Stromal cell of bone marrow (primary cell): ENCODE results near the gene UXT.
"Not testable (repeated sequence)": the region's sequence is repeated elsewhere in the genome, so short reads cannot be mapped to it uniquely, and the experiment has no call there.

Experiments
- DNase-seq: peaks from one replicate; pipeline ENCODE4 v3.0.0-alpha.2; 2012; ENCODE audit warnings: low read depth

Gene UXT, protein sequence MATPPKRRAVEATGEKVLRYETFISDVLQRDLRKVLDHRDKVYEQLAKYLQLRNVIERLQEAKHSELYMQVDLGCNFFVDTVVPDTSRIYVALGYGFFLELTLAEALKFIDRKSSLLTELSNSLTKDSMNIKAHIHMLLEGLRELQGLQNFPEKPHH

DNA sequence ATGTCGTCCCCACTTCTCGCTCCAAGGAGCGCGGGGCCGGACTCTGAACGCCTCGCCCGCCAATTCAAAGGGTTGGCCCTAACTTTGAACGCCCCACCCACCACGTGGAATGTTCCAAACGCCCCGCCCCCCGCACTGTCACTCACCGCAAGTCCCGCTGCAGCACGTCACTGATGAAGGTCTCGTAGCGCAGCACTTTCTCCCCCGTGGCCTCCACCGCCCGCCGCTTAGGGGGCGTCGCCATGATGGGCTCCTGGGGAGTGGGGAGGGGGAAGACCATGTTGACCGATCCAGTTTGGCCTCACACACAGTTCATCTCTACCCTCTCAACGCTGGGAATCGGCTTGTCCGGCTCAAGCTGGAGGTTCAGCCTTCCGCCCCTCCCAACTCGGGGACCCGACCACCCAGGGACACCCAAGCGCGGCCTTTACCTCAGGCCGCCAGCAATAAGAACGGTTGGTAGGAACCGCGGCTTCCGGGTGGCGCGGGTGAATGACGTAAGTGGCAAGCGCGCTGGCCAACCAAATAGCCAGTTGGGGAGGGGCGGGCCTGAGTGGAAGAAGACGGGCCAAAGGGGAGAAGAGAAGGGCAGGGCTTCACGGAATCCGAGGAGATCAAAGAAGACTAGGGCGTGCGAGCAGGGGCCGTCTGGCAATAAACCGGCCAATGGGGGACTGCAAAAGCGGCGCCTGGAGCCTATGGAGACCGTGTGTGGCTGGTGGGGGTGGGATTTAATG lies at the start of gene UXT:
Gene UXT, minus strand, starts transcription at position 497 of the 737 bp plus-strand sequence. Its CDS starts 253 bp downstream, at position 244.
- peak; percentile 84 for DNase-seq

DNA sequence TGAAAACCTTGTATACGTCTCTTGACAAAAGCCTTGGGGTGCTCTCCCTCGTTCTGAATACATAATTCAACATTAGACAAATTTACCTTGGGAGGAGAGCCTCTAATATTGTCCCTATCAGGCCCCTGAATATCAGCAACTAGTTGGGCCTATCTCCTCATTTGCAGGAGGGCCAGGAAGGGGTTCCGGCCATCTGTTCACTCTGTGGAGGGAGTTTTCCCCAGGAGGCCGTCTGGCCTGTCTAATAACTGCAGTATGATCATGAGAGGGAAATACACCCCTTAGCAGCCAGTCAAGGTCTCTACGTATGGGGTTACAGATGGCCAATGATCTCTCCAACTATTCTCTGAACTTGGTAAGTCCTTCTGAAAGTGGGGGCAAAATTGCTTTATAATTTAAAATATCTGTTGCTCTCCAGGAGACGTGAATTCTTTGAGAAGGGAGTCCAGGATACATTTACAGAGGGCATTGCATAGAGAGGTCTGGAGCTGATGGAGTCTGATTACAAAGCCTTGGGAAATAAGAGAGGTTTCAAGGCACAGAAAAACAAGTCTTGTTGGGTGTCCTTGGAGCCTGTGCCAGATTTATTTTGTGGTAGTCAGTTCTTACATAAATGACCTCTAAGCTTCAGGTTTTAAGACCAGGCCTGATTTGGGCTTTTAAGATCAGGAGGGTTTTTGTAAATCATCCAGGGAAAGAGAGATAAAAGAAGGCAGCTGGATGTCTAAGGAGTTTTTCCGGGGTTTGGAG lies 48.2 kb upstream of the UXT start:
- DNase-seq = no peak

DNA sequence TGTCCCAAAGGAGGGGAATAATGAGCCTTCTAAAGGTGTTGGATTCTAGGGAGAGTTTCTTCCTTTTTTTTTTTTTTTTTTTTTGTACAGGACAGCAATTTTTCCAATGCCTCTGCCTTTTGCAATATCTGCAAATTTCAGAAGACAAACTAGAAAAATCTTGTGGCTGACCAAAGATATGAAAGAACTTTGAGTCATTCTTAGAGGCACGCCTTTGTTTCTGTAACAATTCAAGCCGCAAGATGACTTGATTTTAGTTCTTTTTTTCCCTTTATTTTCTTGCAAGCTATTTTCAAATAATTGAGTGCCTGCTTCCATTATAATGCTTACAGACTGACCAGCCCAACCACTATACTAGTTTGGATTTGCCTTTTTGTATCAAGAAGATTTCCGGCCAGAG lies 47.6 kb upstream of the UXT start:
- DNase-seq = peak; percentile 56

DNA sequence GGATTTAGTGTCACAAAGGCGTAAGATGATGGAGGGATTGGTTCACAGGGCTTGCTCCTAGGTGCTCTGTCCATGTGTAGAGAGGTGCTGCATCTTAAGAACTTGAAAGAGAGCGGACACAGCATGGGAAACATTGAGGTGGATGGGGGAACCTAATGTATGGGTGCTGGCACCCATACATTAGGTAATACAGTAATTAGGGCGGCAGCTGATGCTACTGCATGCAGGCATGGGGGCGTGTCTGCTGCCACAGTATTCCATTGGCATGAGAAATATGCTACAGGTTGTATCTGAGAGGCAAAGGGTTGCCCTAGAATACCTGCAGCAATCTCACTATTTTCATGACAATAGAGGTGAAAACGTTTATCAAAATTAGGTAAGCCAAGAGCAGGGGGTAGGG lies 45.8 kb upstream of the UXT start:
- no peak for DNase-seq

DNA sequence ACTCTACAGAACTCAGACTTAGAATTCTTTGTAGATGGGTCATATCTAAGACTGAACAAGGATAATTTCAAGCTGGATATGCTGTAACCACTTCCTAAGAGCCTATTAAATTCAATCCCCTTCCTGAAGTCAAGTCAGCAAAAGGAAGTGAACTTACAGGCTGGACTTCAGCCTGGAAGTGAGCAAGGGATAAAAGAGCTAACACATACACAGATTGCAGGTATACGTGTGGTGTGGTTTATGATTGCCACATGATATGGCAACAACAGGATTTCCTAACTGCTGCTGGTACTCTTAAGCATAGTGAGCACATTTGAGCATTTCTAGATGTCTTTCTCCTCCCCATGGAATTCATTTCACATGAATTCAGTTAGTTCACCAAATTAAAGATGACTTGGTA lies 38.2 kb upstream of the UXT start:
- DNase-seq = no peak

DNA sequence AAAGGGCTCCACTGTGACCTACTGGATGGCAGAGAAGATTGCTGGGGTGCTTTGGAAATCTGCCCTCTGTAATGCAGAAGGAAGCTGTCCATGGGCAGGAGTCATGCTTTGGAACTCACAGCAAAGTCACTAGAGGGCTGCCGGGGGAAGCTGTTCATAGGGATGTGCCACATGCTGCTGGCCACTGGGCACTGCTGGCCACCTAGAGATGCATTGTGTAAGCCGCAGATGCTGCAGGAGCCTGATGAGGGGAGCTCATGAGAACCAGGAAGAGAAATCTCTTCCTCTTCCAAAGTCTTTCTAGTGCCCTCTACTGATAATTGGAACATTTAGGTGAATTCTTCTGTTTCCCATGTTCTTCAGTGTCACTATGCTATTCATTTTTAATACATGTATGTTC lies 31.2 kb upstream of the UXT start:
- no peak for DNase-seq

DNA sequence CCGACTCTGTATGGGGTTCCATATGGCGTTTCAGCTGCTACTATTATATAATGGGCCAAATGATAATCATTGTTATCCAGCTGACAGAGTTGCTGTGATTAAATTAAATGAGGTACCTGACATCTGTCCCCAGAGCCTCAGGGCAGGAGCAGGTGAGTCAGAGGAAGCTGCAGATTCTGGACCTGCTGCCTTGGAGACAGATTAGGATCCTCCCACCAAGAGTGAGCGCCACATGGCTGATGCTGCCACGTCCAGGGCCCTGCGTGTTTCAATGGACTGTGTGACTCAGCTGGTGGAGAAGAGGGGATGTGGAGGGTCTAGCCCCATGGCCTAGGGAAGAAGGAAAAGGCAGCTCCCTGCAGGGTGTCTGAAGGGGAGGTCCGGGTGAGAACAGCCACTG lies 28.3 kb upstream of the UXT start:
- DNase-seq = no peak

DNA sequence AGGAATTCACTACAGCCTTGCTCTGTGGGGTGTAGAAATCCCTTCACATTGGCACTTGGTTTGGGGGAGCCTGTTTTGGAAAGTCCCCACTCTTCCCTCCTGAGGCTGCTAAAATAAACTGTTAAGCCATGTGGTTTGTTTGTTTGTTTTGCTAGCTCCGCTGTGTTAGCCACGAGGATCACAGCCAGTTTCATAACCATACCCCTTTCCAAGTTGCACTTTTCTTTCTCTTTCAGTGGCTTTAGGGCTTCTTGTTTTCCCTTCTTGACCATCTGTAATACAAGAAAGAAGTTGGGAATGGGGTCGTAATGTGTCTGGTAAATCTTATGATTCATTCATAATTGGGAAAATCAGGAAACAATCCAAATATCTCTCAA lies 24.8 kb upstream of the UXT start:
- DNase-seq = no peak

DNA sequence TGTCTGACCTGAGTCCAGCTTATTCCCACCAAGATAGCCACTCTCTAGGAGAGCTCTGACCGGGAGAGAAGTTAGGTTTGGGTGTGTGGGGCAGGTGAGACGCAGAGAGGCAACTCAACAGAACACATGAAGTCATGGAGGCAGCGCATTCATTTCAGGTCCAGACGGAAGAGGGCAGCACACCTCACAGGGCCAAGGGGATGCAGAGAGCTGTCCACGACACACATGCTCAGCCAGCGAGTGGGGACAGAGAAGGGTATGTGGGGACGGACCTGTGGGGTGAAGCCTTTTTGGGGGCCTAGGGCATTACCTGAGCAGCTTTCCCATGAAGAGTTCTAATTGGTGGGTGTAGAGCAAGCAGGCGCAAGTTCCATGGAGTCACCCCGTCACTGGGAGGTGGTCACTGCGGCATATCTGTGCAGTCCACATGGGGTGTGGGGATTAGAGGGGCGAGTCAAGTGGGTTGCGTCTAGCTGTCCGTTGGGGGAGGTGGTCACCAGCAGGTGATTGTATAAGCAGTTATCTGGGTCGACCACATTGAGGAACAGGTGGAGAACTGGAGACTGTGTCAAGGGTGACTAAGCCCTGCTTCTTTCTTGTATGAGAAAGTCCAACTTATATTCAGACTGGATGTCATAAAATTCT lies 24.3 kb upstream of the UXT start:
- no peak for DNase-seq

DNA sequence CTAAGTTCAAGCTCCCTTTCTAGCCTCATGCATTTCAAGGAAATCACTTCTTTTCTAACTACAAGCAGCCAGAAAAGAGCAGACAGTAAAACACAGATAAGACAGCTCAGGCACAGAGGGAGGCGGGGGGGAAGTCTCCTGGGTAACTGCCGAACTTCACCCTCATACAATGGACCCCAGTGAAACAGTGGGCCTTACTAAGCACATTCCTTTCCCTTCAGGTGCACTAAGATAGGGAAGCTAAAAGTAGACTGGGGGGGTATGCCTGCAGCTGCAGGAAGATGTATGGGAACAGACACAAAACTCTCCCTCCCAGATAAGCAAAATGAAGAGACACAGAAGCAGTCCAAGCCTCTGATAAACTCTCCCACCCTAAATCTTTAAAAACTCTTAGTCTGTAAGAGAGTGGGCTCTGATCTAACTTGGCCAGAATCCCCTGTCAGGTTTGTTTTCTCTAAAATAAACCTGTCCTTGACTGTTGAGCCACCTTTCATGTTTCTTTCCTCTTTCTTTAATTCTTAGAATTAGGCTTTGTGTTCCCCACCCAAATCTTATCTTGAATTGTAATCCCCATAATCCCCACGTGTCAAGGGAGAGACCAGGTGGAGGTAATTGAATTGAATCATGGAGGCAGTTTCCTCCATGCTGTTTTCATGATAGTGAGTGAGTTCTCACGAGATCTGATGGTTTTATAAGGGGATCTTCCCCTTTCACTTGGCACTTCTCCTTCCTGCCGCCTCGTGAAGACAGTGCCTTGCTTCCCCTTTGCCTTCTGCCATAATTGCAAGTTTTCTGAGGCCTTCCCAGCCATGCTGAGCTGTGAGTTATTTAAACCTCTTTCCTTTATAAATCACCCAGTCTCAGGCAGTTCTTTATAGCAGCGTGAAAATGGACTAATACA lies 17.2 kb upstream of the UXT start:
- DNase-seq = not testable (repeated sequence)

DNA sequence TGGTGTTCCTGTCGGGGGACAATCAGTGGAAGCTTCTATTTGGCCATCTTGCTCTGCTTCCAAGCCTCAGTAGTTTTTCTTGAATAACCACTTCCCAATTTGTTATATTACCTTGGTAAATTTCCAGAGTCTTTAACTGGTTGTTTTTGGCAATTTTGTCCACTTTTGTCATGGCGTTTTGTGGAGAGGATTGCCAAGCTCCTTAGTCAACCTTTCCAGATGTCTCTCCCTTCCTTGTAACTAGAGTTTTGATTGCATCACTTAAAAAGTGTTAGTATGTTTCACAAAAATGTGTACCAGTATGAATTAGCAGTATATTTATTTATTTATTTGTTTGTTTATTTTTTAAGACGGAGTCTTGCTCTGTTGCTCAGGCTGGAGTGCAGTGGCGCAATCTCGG lies 15.8 kb upstream of the UXT start:
- no peak for DNase-seq

DNA sequence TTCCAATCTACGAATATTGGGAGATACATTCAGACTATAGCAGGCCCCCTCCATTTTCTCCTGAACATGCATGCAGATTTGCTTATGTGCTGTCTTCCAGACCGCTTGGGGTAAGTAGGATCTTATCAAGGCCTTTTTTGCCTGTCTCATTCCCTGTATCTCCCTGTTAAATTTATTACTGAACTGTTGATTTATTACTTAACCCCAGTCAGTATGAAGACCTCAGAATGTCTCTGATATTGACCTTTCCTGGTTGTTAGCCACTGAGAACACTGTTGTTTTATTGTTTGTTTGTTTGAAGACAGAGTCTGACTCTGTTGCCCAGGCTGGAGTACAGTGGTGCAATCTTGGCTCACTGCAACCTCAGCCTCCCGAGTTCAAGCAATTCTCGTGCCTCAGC lies 6.8 kb upstream of the UXT start:
- not testable (repeated sequence) for DNase-seq

DNA sequence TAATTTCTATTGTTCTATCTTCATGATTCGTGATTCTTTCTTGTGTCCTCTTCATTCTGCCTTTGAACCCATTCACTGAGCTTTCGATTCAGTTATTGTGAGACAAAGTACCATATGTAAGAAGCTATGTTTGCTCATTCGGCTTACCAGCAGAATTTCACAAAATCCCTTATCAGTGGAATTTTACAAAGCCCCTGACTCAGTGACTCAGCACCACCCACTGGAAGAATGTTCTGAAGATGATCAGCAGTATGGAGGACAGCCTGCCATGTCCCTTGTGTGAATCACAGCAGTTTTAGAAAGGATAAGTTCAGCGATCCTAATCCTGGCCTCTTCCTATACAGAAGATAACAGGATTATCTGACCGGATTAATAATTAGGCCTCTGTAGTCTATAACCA lies 5.8 kb upstream of the UXT start:
- DNase-seq = no peak

DNA sequence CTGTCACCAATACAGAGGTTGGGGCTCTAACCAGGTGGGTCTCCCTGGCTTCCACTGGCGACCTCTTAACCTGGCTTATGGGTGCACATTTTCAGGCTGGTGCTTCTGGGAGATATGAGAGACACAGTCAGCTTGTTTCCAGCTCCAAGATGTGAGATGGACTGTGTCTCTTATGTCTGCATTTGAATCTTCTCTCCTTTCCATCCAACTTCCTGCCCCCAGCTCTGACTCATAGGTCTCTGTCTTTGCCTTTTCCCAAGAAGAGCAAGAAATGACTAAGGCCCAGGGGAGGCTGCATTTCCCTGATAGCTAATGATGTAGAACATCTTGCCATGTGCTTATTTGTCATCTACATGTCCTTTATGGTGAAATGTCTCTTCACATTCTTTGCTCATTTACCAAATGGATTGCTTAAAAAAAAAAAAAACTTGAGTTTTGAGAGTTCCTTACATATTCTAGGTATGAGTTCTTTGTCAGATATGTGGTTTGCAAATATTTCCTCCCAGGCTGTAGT lies 3.2 kb upstream of the UXT start:
- peak; percentile 86 for DNase-seq

DNA sequence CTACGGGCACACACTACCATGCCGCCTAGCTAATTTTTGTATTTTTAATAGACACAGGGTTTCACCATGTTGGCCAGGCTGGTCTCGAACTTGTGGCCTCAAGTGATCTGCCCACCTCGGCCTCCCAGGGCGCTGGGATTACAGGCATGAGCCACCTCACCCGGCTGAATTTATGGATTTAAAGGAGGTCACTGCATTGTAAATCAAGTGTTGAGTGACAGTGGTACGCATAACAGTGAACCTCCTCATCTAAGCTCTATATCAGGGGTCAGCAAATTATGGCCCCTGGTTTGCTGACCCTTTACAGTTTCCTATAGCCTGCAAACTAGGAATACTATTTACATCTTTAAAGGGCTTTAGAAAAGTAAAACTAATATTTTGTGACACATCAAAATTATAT lies 2.6 kb upstream of the UXT start:
- no peak for DNase-seq

DNA sequence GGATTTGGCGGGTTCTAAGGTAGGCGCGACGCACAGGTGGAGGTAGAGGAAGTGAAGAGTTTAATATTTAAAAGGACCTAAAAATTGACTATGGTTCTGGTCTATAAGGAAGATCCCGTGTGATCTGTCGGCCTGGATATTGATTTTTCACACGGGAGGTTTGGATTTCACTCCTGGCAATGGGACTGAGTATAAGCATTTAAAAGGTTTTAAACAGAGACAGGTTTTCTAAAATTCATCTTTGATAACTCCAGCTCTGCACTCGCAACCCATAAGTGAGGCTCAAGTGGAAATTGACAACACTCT lies 394 bp upstream of the UXT start:
- DNase-seq = no peak

DNA sequence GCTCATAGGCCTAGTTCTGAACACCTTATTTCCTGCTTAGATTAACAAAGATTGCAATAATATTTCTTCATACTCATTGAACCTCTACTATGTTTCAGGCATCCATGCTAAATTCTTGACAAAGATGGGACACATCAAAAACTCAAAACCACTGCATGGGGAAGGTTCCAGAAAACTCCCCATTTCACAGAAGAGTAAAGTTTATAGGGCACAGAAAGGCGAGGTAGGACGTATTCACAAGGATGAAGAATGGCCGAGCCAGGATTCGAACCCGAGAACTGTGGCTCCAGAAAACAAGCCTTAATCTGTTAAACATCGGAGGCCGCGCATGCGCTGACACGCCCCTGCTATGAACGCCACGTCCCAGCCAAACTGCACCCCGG lies 688 bp downstream of the UXT start:
- no peak for DNase-seq

DNA sequence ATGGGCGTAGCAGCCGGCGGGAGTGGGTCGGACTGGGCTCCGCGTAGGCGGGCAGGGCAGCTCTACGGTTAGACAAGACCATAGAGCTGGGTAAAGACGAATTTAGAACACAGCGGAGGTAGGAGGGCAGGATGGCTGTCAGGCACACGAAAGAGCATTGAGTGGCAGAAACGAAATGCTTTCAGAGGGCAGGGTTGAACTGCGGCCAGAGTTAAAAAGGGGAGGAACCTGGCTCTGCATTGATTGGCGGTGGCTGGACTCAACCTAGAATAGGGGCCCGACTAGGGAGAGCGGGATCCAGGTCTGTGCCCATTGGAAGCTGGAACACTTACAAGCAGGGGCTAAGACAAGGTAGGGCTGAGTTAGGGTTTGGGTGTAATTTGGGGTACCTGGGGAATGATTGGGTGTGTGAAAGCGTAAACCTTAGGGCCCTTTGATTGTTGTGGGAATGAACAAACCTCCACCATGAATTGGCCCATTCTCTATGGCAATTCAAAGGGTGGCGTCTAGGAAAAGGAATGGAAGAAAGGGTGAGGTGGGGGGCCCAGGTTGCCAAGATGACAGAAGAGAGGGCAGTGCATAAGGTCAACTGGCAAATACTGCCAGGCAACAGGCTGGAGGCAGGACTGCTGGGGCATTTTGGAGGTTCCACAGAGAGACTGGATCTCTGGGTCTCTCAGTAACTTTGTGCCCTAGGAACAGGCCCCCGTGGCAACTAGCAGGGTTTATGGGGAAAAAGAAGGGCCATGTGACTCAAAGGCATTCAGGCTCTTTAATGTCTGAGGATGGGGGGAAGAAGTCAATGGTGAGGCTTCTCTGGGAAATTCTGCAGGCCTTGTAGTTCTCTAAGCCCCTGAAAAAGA lies 7.7 kb downstream of the UXT start:
- no peak for DNase-seq

DNA sequence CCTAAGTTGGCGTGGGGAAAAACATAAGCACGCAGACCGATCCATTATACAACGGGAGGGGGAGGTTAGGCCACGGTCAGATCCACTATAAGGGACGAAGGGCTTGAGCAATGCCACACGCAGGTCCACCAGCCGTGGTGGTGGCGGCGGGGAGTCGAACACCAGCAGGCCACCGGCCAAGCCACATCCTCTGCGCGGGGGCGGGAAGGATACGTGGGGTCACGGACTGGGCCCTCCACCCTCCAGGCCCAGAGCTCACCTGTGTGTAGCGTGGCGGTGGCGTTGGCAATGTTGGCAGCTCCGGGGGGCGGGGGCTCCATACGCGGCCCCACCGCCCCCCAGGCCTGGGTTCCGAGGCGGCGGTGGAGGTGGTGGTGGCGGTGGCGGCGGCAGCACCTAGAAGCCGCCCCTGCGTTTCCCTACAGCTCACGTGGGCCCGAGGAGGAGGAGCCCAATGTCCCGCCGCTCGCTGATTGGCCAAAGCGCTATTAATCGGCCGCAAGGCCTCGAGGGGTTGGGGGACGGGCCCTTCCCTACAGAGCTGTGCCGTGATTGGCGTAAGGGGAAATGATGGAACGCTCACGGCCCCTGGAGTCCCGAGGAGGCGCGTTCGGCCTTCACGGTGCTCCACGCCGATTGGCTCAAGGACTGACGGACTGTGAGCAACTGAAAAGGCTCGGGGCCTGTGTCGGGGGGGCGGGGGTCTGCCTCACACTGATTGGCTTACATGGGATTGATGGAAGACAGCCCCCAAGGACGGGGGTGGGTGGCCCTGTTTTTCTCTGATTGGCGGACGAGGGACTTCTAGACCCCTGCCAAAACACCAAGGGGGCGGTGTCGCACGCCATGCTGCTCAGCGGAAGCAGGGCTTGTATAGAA lies 8.6 kb downstream of the UXT start, which contains the start of gene ELK1:
Gene ELK1, minus strand, starts transcription at position 400 of the 879 bp plus-strand sequence. CDS start 9,122 bp downstream, outside the sequence.
- DNase-seq = peak; percentile 96

DNA sequence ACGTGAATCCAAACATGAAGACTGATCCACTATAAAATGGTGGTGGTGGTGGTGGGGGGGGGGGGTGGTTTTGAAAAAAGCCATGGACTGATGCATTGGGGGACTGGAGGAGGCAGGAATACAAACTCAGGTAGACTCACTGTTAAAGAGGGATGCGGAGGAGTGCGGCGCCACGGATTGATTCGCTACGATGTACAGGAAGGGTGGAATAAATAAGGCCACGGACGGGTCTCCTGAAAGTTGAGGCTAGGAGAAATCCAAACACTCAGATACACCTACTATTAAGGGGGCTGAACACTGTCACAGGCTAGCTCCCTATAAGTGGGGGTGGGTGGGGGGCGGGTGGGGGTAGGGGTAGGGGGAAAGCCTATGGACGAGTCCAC lies 9.2 kb downstream of the UXT start:
- DNase-seq = no peak
